GM08714 (cell line): ENCODE data around the gene SMC6.

Experiments used
- H3K4me3 ChIP-seq: fragments of 200-500 bp; sonication (Bioruptor generic); 2 replicates; pipeline ENCODE4 v1.5.1; 2014; ENCODE audit warnings: mild to moderate bottlenecking, low read length, inconsistent platforms
- ZNF274 ChIP-seq: IDR thresholded peaks from 2 replicates; pipeline ENCODE4 v1.6.1; 2012; ENCODE audit warnings: mild to moderate bottlenecking, low read depth, low read length

SMC6 gene

GRCh38 chr2:17614174-17614930 lies 139.3 kb downstream of the SMC6 start:
- no peak for TF ChIP-seq ZNF274
- no peak overlapping the region for H3K4me3 ChIP-seq
